Measurements from ENCODE around the gene SESTD1. TPM values are rescaled to one million over a fixed set of nuclear protein-coding genes. Genes with fewer than 3 reads are reported as not detected.

Gene SESTD1
- total and polyA plus RNA-seq, 2 of the 13 experiments (the other 11 are each of a cell fraction or from before 2014, with no cell fraction given): 74.4 to 101 TPM

- TF ChIP-seq ZGPAT (CRISPR knock-in tag; IDR thresholded peaks at IDR 0.05) (0 out of 2 replicates have a peak, but pooled peaks have one; percentile 52), RNF219 (CRISPR knock-in tag; IDR thresholded peaks at IDR 0.05) (no peak), HMGXB4 (CRISPR knock-in tag; IDR thresholded peaks at IDR 0.05; ENCODE audit: borderline replicate concordance in 1 of 2, low read depth in 1 of 2) (peak in 1 of 2 experiments; percentile 55; a peak in 1 of 4 replicates), ZBTB14 (CRISPR knock-in tag; IDR thresholded peaks at IDR 0.05) (no peak), PPARG (CRISPR knock-in tag; conservative IDR thresholded peaks at IDR 0.05) (peak; percentile 52; the same call in 1 of the 2 replicates), ZNF34 (CRISPR knock-in tag; IDR thresholded peaks at IDR 0.05; ENCODE audit: borderline replicate concordance) (no peak), KLF13 (CRISPR knock-in tag; IDR thresholded peaks at IDR 0.05) (no peak), ZFAT (CRISPR knock-in tag; conservative IDR thresholded peaks at IDR 0.05) (no peak), BCLAF1 (IDR thresholded peaks at IDR 0.05) (no peak), HNRNPLL (IDR thresholded peaks at IDR 0.05; ENCODE audit: low read depth, low read length, poor library complexity, severe bottlenecking) (no peak), AGO2 (optimal IDR thresholded peaks at IDR 0.05; ENCODE audit: low read depth, low read length) (no peak), SMAD1 (CRISPR knock-in tag; IDR thresholded peaks at IDR 0.05; ENCODE audit: borderline replicate concordance, low read depth) (no peak), TCF7L2 (IDR thresholded peaks at IDR 0.05; ENCODE audit: low read depth, low read length) (no peak), ZBTB46 (CRISPR knock-in tag; IDR thresholded peaks at IDR 0.05; ENCODE audit: borderline replicate concordance) (no peak), IRX3 (CRISPR knock-in tag; IDR thresholded peaks at IDR 0.05; ENCODE audit: borderline replicate concordance, low read depth) (no peak), ZNF556 (CRISPR knock-in tag; IDR thresholded peaks at IDR 0.05; ENCODE audit: borderline replicate concordance) (no peak)
Measured at GRCh38 chr2:179218848-179219594, 45.6 kb downstream of the SESTD1 start (continued).

All from HepG2 (cell line).